Glutamatergic neuron (in vitro differentiated cells): Measurements from ENCODE around the gene MYO5B. TPM values are rescaled to one million over a fixed set of nuclear protein-coding genes. Genes with fewer than 3 reads are reported as not detected.
"Not testable (repeated sequence)": the region's sequence is repeated elsewhere in the genome, so short reads cannot be mapped to it uniquely, and the experiment has no call there.

Experiments
- DNase-seq: peaks from one replicate; pipeline ENCODE4 v3.0.0; 2022
- H3K27ac Mint-ChIP-seq: one replicate; pipeline ENCODE4 v1.8.0; 2020; ENCODE audit warnings: mild to moderate bottlenecking, mixed read lengths, inconsistent platforms; ENCODE audit not compliant: unreplicated experiment
- H3K27me3 Mint-ChIP-seq: one replicate; pipeline ENCODE4 v1.8.0; 2020; ENCODE audit warnings: mild to moderate bottlenecking, moderate library complexity, mixed read lengths, inconsistent platforms; ENCODE audit not compliant: unreplicated experiment
- H3K36me3 Mint-ChIP-seq: one replicate; pipeline ENCODE4 v1.8.0; 2020; ENCODE audit warnings: mild to moderate bottlenecking, mixed read lengths, inconsistent platforms; ENCODE audit not compliant: unreplicated experiment
- H3K4me1 Mint-ChIP-seq: one replicate; pipeline ENCODE4 v1.8.0; 2020; ENCODE audit warnings: mild to moderate bottlenecking, low read depth, mixed read lengths, inconsistent platforms; ENCODE audit not compliant: unreplicated experiment
- H3K4me3 Mint-ChIP-seq: one replicate; pipeline ENCODE4 v1.8.0; 2020; ENCODE audit warnings: mild to moderate bottlenecking, mixed read lengths, inconsistent platforms; ENCODE audit not compliant: unreplicated experiment
- H3K9me3 Mint-ChIP-seq: one replicate; pipeline ENCODE4 v1.8.0; 2020; ENCODE audit warnings: mild to moderate bottlenecking, moderate library complexity, mixed read lengths, inconsistent platforms; ENCODE audit not compliant: unreplicated experiment
- microRNA-seq: library from miRNA; unstranded; fragments of <30 nt; microRNA quantifications from one replicate; pipeline ENCODE4, GENCODE V29; 2020; ENCODE audit not compliant: unreplicated experiment
- total RNA-seq: library from RNA; stranded (reverse); fragmentation: NEBNext Ultra II Directional; extraction: Animal tissue kit (Norgen Biotek cat#: 25700); gene quantifications from one replicate; pipeline ENCODE4 v1.2.1, GENCODE V29; 2021; ENCODE audit not compliant: unreplicated experiment
- TF ChIP-seq, protein P1 (sequence below): fragments of 200-600 bp; sonication (generic); IDR thresholded peaks from one replicate; pipeline ENCODE4 v1.5.0; 2021; ENCODE audit not compliant: partially characterized antibody, unreplicated experiment

Gene MYO5B
- total RNA-seq, 1 donor from 2014 or later, result 2.7 TPM

DNA sequence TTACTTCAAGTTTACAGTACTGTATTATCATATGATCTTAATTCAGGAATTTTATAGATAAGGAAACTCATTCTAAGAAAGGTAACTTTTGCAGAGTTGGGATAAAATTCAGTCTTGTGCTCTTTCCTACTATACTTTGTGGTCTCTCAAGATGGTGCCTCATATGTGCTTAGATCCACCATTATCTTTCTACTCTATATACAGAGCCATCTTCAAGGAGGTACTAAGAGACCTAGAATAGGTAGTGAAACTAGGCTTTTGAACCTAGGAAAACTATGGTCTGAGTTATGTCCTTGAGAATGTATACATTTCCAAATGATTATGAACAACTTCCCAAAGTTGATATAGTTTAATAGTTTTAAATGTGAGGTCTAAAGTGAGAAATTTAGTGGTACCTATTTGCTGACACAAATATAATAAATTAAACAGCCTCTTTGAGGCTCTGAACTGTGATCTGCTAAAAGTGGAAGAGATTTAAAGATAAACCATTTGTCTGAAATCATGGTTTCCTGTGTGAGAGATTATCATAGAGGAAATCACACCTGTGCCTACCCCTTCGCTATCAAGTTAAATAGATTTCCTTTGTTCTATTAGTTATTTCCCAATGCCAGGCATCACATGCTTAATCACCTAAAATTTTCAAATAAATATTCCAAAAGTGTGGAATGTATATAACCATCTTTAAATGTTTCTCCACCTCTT lies 408.8 kb downstream of the MYO5B start:
- Mint-ChIP-seq H3K36me3 (peaks cover 5% of the 10 kb centered on the region), H3K4me1 (no peaks in the 10 kb centered on the region), H3K9me3 (no peaks in the 10 kb centered on the region), H3K27me3 (peaks cover 5% of the 10 kb centered on the region), H3K4me3 (no peak overlapping the region), H3K27ac (no peak overlapping the region)
- DNase-seq, result no peak
- TF ChIP-seq, protein P1, sequence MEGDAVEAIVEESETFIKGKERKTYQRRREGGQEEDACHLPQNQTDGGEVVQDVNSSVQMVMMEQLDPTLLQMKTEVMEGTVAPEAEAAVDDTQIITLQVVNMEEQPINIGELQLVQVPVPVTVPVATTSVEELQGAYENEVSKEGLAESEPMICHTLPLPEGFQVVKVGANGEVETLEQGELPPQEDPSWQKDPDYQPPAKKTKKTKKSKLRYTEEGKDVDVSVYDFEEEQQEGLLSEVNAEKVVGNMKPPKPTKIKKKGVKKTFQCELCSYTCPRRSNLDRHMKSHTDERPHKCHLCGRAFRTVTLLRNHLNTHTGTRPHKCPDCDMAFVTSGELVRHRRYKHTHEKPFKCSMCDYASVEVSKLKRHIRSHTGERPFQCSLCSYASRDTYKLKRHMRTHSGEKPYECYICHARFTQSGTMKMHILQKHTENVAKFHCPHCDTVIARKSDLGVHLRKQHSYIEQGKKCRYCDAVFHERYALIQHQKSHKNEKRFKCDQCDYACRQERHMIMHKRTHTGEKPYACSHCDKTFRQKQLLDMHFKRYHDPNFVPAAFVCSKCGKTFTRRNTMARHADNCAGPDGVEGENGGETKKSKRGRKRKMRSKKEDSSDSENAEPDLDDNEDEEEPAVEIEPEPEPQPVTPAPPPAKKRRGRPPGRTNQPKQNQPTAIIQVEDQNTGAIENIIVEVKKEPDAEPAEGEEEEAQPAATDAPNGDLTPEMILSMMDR, result no peak

DNA sequence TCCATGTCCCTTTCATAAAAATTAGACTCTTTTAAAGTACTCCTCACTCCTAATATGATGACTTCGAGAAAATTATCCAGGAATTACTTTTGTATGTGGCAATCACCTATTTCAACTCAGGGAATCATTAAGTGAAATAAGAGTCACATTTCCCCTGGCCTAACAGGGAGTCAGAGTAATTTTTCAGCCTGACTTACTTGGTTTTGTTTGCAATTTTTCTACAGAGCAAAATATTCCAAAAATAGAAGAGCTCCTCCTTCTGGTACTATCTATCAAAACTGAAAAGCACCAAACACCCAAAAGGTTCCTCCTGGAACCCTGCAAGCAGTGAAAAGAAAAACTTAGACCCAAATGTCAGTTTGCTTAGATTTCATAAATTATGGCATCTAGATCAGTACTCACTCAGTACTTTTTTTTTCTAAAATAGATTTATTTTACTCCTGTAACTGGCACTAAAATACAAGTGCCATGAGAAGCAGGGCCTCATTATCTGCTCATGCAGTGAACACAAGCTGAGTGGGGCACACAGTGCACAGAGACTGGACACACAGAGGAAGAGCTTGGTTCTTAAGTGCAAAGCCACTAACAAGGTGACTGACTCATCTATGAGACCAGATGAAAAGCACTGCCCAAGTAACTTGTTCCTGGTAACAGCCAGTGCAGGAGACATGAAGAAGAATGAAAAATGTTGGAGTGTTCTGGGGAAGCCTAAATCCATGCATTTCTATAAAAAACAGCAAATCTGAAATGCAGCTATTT lies 410.3 kb downstream of the MYO5B start:
- H3K4me1 Mint-ChIP-seq, result no peaks in the 10 kb centered on the region
- peaks cover 20% of the 10 kb centered on the region for H3K36me3 Mint-ChIP-seq
- no peak overlapping the region for H3K4me3 Mint-ChIP-seq
- TF ChIP-seq, protein P1, result no peak
- H3K27me3 Mint-ChIP-seq, result peaks cover 7% of the 10 kb centered on the region
- DNase-seq, result no peak
- H3K9me3 Mint-ChIP-seq, result no peaks in the 10 kb centered on the region
- H3K27ac Mint-ChIP-seq, result no peak overlapping the region

DNA sequence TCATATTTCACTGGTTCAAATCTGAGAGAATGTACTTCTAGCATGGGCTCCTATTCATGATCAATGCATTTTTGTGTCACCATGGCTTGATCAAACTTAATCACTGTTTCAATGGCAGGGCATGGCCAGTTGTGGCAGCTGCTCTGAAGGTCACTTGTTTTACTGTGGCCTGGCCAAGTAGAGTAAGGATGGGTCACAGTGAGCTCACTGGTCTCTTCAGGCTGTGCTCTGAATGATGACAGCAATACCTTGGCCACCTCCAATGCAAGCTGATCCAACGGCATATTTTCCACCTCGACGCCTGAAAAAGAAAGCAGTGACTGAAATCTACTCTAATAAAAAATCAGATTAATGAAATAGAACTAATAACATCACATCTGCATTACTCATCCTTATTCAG lies 411.3 kb downstream of the MYO5B start:
- DNase-seq, H3K9me3 Mint-ChIP-seq, H3K4me3 Mint-ChIP-seq, H3K4me1 Mint-ChIP-seq, H3K27ac Mint-ChIP-seq, H3K27me3 Mint-ChIP-seq: not testable (repeated sequence)
- H3K36me3 Mint-ChIP-seq, result peaks cover 29% of the 10 kb centered on the region

DNA sequence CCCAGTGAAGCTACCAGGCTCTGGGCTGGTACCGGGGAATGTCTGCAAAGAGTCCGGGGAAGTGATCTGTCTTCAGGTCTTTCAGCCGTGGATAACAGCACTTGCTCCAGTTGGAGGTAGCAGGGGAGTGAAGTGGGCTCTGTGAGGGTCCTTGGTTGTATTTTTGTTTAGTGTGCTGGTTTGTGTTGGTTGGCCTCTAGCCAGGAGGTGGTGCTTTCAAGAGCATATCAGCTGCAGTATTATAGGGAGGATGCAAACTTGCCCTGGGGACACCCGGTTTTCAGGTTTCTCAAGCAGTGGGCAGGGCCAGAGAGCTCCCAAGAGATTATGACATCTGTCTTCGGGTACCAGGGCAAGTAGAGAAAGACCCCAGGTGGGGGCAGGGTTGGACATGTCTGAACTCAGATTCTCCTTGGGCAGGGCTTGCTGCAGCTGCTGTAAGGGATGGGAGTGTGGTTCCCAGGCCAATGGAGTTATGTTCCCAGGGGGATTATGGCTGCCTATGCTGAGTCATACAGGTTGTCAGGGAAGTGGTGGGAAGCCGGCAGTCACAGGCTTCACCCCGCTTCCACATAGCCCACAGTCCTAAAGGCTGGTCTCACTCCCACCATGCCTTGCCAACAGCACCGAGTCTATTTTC lies 416.0 kb downstream of the MYO5B start:
- TF ChIP-seq, protein P1, result no peak
- H3K4me1 Mint-ChIP-seq, result no peaks in the 10 kb centered on the region
- H3K4me3 Mint-ChIP-seq, result no peak overlapping the region
- no peak overlapping the region for H3K27ac Mint-ChIP-seq
- H3K27me3 Mint-ChIP-seq, result peaks cover 12% of the 10 kb centered on the region
- peaks cover 53% of the 10 kb centered on the region for H3K36me3 Mint-ChIP-seq
- peaks cover 7% of the 10 kb centered on the region for H3K9me3 Mint-ChIP-seq
- DNase-seq, result no peak

Small RNAs within 50 kb of the gene (microRNA-seq; reads per million reads assigned to microRNA genes)
- gene MIR4320, result not detected

Other genes starting within 250 kb of the MYO5B start
- 0.22 TPM for gene CFAP53, start 71.3 kb upstream of the MYO5B start, total RNA-seq
- 91.0 TPM for gene MBD1, start 86.4 kb upstream of the MYO5B start, total RNA-seq
- gene CXXC1, start 92.5 kb upstream of the MYO5B start, total RNA-seq, result 66.3 TPM
- gene SKA1, start 179.9 kb upstream of the MYO5B start, total RNA-seq, result 2.0 TPM